ENCODE results near the gene PTPN18.

Gene PTPN18

GRCh38 chr2:130355172-130355577, 681 bp upstream of the PTPN18 start:
- in situ Hi-C loops (cut with MboI; ENCODE audit: low pct_unique_long_range_greater_than_20kb, low sequenced_read_pairs) = no loop called here

GRCh38 chr2:130357864-130358263, 2.0 kb downstream of the PTPN18 start:
- DNase-seq = no peak
- in situ Hi-C loops (cut with MboI; ENCODE audit: low pct_unique_long_range_greater_than_20kb, low sequenced_read_pairs) = no loop called here

More at GRCh38 chr2:130355172-130355577, 681 bp upstream of the PTPN18 start:
- peak; percentile 33 for DNase-seq

- no peak for DNase-seq
- in situ Hi-C loops (cut with MboI; ENCODE audit: low pct_unique_long_range_greater_than_20kb, low sequenced_read_pairs) = no loop called here
Observed at GRCh38 chr2:130358420-130359350, 2.8 kb downstream of the PTPN18 start.

DNA sequence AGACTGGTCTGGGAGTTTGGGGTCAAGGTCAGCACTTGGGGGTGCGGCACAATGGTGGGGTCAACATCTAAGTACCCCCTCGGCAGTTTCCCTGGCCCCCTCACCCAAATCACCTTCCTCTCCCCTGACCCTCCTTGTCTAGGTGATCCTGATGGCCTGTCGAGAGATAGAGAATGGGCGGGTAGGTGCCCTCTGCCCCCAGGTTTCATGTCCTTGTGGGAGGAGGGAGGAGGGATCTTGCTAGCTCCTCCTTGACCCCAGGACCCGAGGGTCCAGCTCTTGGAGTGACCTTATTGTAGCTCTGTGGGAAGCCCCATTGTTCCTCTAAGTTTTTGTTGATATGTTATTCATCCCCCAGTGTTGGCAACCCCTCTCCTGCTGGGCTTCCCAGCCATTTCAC, 3.6 kb downstream of the PTPN18 start:
- in situ Hi-C loops (cut with MboI; ENCODE audit: low pct_unique_long_range_greater_than_20kb, low sequenced_read_pairs) = no loop called here
- no peak for DNase-seq

GRCh38 chr2:130363479-130363878, 7.6 kb downstream of the PTPN18 start:
- in situ Hi-C loops (cut with MboI; ENCODE audit: low pct_unique_long_range_greater_than_20kb, low sequenced_read_pairs) = no loop called here

GRCh38 chr2:130365075-130365474, 9.2 kb downstream of the PTPN18 start:
- in situ Hi-C loops (cut with MboI; ENCODE audit: low pct_unique_long_range_greater_than_20kb, low sequenced_read_pairs) = no loop called here
- no peak for DNase-seq

More at GRCh38 chr2:130363479-130363878, 7.6 kb downstream of the PTPN18 start:
- no peak for DNase-seq

DNA sequence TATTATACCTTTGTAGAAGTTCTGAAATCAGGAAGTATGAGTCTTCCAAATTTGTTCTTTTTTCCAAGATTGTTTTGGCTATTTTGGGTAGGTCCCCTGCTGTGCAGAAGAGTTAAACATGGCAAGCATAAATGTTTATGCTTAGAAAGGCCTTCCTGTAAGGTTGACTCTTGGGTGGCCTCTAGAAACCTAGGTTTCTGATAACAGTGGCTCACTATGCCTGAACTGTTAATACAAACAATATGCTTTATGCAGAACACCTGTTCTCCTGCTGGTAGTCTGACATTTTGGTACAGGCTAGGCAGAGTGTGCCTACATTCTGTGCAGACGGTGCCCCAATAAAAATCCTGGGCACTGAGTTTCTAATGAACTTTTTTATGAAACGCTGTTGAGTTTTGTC, 10.1 kb downstream of the PTPN18 start:
- DNase-seq = no peak

GRCh38 chr2:130366720-130367119, 10.9 kb downstream of the PTPN18 start:
- no peak for DNase-seq
- in situ Hi-C loops (cut with MboI; ENCODE audit: low pct_unique_long_range_greater_than_20kb, low sequenced_read_pairs) = no loop called here

More for the DNA sequence above, 10.1 kb downstream of the PTPN18 start:
- in situ Hi-C loops (cut with MboI; ENCODE audit: low pct_unique_long_range_greater_than_20kb, low sequenced_read_pairs) = no loop called here

DNA sequence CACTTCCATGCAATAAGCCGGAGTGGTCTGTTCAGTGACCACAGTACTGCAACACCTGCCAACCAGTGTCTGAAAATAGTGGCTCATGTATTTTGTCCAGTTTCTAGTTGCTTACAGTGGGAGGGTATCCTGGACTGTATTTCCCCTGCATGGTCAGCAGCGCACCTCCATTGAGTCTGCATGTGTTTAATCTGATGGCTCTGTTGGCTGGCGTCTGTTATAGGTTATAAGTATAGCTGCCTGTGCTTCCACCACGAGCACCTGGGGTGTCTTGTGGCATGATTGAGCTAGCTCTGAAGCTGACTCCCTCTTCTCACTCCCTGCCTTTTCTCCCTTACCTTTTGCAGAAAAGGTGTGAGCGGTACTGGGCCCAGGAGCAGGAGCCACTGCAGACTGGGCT, 12.9 kb downstream of the PTPN18 start:
- in situ Hi-C loops (cut with MboI; ENCODE audit: low pct_unique_long_range_greater_than_20kb, low sequenced_read_pairs) = no loop called here
- no peak for DNase-seq

DNA sequence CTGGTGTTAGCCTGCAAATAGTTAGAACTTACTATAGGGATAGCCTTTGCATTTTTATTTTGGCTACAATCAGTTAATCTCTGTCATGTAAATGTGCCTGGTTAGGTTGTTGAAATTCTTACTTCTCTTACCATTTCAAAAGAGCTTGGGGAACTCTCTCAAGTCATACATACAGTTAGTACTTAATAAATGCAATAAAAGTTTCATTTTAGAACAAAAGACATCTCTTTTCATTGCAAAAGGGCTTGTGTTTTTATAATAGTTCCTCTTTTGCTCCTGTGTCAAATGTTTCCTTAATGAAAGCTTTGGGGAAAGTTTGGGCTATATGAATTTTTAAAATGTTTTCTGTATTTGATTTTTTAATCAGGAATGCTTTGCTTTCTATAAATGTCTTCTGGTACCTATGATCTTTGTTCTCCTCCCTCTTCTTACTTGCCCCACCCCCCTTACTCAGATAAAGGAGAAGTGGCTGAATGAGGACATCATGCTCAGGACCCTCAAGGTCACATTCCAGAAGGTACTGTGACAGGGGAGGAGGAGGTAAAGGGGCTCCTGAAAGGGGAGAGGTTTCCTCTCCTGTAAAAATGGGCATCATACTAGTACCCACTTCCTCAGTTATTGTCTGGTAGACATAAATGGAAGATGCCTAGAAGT, 13.6 kb downstream of the PTPN18 start:
- in situ Hi-C loops (cut with MboI; ENCODE audit: low pct_unique_long_range_greater_than_20kb, low sequenced_read_pairs) = no loop called here
- DNase-seq = peak; percentile 33

DNA sequence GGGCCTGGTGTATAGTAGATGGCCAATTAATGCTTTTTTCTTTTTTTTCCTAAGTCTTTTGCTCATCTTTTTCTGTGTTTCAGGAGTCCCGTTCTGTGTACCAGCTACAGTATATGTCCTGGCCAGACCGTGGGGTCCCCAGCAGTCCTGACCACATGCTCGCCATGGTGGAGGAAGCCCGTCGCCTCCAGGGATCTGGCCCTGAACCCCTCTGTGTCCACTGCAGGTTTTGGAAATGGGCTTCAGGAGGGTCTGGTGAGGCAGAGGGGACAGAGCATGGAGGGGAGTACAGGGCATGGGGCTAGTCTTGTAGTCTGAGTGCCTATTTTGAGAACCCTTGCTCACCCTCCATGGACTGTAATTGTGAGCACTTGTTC, 14.1 kb downstream of the PTPN18 start:
- no peak for DNase-seq
- in situ Hi-C loops (cut with MboI; ENCODE audit: low pct_unique_long_range_greater_than_20kb, low sequenced_read_pairs) = no loop called here

DNA sequence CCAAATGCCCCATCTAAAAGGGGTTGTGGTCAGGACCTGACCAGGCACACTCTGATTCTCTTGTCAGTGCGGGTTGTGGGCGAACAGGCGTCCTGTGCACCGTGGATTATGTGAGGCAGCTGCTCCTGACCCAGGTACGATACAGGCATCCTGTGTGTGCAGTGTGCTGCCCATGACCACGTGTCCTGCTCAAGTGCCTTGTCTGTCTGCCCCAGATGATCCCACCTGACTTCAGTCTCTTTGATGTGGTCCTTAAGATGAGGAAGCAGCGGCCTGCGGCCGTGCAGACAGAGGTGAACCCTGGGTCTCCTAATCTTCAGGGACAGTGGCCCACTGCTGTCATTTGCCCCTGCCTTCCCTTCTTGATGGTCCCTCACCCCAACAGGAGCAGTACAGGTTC, 14.6 kb downstream of the PTPN18 start:
- DNase-seq = no peak
- in situ Hi-C loops (cut with MboI; ENCODE audit: low pct_unique_long_range_greater_than_20kb, low sequenced_read_pairs) = no loop called here

- no peak for DNase-seq
- in situ Hi-C loops (cut with MboI; ENCODE audit: low pct_unique_long_range_greater_than_20kb, low sequenced_read_pairs) = no loop called here
Observed at GRCh38 chr2:130371723-130372054, 15.8 kb downstream of the PTPN18 start.

GRCh38 chr2:130372055-130372832, 16.4 kb downstream of the PTPN18 start:
- peak; percentile 78 for DNase-seq

DNA sequence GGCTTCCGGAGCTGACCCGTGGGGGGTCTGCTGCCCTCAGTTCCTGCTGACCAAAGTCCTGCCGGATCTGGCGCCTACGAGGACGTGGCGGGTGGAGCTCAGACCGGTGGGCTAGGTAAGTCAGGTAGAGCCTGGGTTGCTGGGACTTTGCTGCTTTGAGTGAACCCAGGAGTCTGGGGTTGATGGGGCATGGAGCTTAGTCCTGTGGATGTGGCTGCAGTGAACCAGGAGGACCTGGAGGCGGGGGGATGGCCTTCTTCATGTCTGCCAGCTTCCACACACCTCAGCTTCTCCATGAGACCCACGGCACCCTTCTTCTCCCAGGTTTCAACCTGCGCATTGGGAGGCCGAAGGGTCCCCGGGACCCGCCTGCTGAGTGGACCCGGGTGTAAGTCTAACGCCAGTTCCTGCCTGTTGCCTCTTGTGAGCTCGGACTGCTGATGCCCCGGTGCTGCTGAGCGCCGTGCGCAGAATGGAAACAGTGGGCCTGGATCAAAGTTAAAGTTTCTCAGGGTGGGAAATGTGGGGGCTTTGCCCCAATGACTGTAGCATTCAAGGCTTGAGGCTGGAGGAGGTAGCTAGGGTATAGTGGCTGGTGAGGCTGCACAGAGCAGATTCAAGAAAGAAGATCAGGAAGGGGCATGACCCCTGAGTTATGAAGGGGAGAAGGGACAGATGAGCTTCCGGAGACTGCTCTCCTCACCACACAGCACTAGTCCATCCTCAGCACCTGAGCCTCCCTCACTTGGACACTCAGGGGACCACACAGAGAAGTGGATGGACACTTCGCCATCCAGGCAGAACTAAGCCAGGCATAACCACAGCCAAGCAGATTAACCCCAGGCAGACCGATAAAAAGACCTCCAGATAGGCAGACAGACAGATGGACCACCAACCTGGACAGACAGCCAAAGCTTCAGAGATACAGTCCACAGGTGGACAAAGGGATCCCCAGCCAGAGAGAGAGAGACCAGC, 17.3 kb downstream of the PTPN18 start:
- no peak for DNase-seq
- in situ Hi-C loops (cut with MboI; ENCODE audit: low pct_unique_long_range_greater_than_20kb, low sequenced_read_pairs) = no loop called here

More at GRCh38 chr2:130372055-130372832, 16.4 kb downstream of the PTPN18 start:
- in situ Hi-C loops (cut with MboI; ENCODE audit: low pct_unique_long_range_greater_than_20kb, low sequenced_read_pairs) = no loop called here

- DNase-seq = no peak
- in situ Hi-C loops (cut with MboI; ENCODE audit: low pct_unique_long_range_greater_than_20kb, low sequenced_read_pairs) = no loop called here
Observed at GRCh38 chr2:130373808-130374365, 18.0 kb downstream of the PTPN18 start.

GRCh38 chr2:130374587-130375290, 18.9 kb downstream of the PTPN18 start:
- no peak for DNase-seq
- in situ Hi-C loops (cut with MboI; ENCODE audit: low pct_unique_long_range_greater_than_20kb, low sequenced_read_pairs) = no loop called here

Measured in KBM-7 (cell line).